ENCODE results near the gene OR5A2. TPM values are rescaled to one million over a fixed set of nuclear protein-coding genes. Genes with fewer than 3 reads are reported as not detected.

The OR5A2 gene
- total RNA-seq, 1 experiment from 2014 or later, result not detected

- Histone ChIP-seq H3K4me3 (ENCODE audit: low read depth, low read length) (no peak overlapping the region), H3K27me3 (replicated peaks; ENCODE audit: control insufficient read depth, insufficient read depth, low read length) (no peaks in the 10 kb centered on the region), H3K36me3 (ENCODE audit: control insufficient read depth, insufficient read depth, low read length) (no peaks in the 10 kb centered on the region), H3K9me3 (no peaks in the 10 kb centered on the region), H3K4me1 (no peaks in the 10 kb centered on the region)
- Mint-ChIP-seq H3K9me3 (ENCODE audit: unreplicated experiment) (no peaks in the 10 kb centered on the region), H3K36me3 (ENCODE audit: insufficient read depth, unreplicated experiment) (no peaks in the 10 kb centered on the region), H3K4me3 (ENCODE audit: unreplicated experiment) (no peak overlapping the region), H3K4me1 (ENCODE audit: low read depth, unreplicated experiment) (no peaks in the 10 kb centered on the region), H3K27me3 (ENCODE audit: insufficient read depth, unreplicated experiment) (no peaks in the 10 kb centered on the region), H3K27ac (ENCODE audit: unreplicated experiment) (no peak overlapping the region)
- POLR2A ChIA-PET, result no interaction called here
- CTCF ChIA-PET, result no interaction called here
- no peak for TF ChIP-seq CTCF (IDR thresholded peaks at IDR 0.05; ENCODE audit: insufficient read depth in 1 of 2, low read depth in 1 of 2, low read length in 1 of 2, severe bottlenecking in 1 of 2, unreplicated experiment in 1 of 2)
- DNase-seq, result no peak
- intact Hi-C loops (cut with micrococcal nuclease; ENCODE audit: unreplicated experiment), result no loop called here
- no TSS peak for BruUV-seq (replicated peaks)
Observed at GRCh38 chr11:59423835-59424234, 2.4 kb downstream of the OR5A2 start.

- Histone ChIP-seq H3K27me3 (replicated peaks; ENCODE audit: control insufficient read depth, insufficient read depth, low read length) (no peaks in the 10 kb centered on the region), H3K36me3 (ENCODE audit: control insufficient read depth, insufficient read depth, low read length) (no peaks in the 10 kb centered on the region), H3K9me3 (no peaks in the 10 kb centered on the region; the same call in none of the 2 replicates), H3K4me1 (no peaks in the 10 kb centered on the region), H3K4me3 (ENCODE audit: low read depth, low read length) (no peak overlapping the region)
- Mint-ChIP-seq H3K36me3 (ENCODE audit: insufficient read depth, unreplicated experiment) (peaks cover 4% of the 10 kb centered on the region), H3K4me1 (ENCODE audit: low read depth, unreplicated experiment) (no peaks in the 10 kb centered on the region), H3K4me3 (ENCODE audit: unreplicated experiment) (no peak overlapping the region), H3K9me3 (ENCODE audit: unreplicated experiment) (no peaks in the 10 kb centered on the region), H3K27ac (ENCODE audit: unreplicated experiment) (no peak overlapping the region), H3K27me3 (ENCODE audit: insufficient read depth, unreplicated experiment) (peaks cover 14% of the 10 kb centered on the region)
- TF ChIP-seq CTCF (IDR thresholded peaks at IDR 0.05; ENCODE audit: insufficient read depth in 1 of 2, low read depth in 1 of 2, low read length in 1 of 2, severe bottlenecking in 1 of 2, unreplicated experiment in 1 of 2), result no peak
- ChIA-PET CTCF (no interaction called here), POLR2A (no interaction called here)
- BruUV-seq (replicated peaks), result no TSS peak
- intact Hi-C loops (cut with micrococcal nuclease; ENCODE audit: unreplicated experiment), result no loop called here
- DNase-seq, result no peak
Observed at GRCh38 chr11:59418156-59418555, 8.1 kb downstream of the OR5A2 start.

GRCh38 chr11:59417023-59417422 is 9.2 kb downstream of the OR5A2 start:
- Mint-ChIP-seq H3K36me3 (ENCODE audit: insufficient read depth, unreplicated experiment) (peaks cover 4% of the 10 kb centered on the region), H3K27ac (ENCODE audit: unreplicated experiment) (no peak overlapping the region), H3K9me3 (ENCODE audit: unreplicated experiment) (no peaks in the 10 kb centered on the region), H3K4me3 (ENCODE audit: unreplicated experiment) (no peak overlapping the region), H3K4me1 (ENCODE audit: low read depth, unreplicated experiment) (no peaks in the 10 kb centered on the region), H3K27me3 (ENCODE audit: insufficient read depth, unreplicated experiment) (peaks cover 14% of the 10 kb centered on the region)
- H3K36me3 ChIP-seq (ENCODE audit: control insufficient read depth, insufficient read depth, low read length), result no peaks in the 10 kb centered on the region
- ChIA-PET CTCF (no interaction called here), POLR2A (no interaction called here)
- H3K4me3 ChIP-seq (ENCODE audit: low read depth, low read length), result no peak overlapping the region
- intact Hi-C loops (cut with micrococcal nuclease; ENCODE audit: unreplicated experiment), result no loop called here
- H3K27me3 ChIP-seq (replicated peaks; ENCODE audit: control insufficient read depth, insufficient read depth, low read length), result no peaks in the 10 kb centered on the region
- BruUV-seq (replicated peaks), result no TSS peak
- TF ChIP-seq CTCF (IDR thresholded peaks at IDR 0.05; ENCODE audit: insufficient read depth in 1 of 2, low read depth in 1 of 2, low read length in 1 of 2, severe bottlenecking in 1 of 2, unreplicated experiment in 1 of 2), result no peak
- H3K9me3 ChIP-seq, result no peaks in the 10 kb centered on the region; the same call in none of the 2 replicates
- H3K4me1 ChIP-seq, result no peaks in the 10 kb centered on the region
- DNase-seq, result no peak
